Right forelimb (tissue), 1 donor: Measurements from ENCODE around the gene FAM168A.

Experiments used
- DNase-seq: peaks from one replicate; pipeline ENCODE4 v3.0.0-alpha.2; 2018

Gene FAM168A

DNA sequence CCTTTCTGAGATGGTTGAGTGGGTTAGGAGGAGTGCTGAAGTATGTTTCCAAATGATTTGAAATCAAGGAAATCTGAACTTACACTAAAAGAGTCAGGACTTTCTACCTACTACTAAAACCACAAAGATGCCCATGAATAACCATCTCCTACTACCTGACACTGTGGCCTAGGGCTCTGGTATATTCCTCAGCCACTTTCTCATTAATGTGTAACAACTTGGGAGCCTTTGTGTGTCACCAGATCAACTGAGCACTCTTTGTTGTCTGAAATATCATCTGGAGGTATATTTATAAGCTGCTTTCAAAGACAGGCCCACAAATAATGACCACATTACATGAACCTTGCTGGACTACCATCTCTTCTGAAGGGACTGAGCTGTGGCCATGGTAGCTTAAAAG, 177.8 kb downstream of the FAM168A start:
- DNase-seq = no peak

DNA sequence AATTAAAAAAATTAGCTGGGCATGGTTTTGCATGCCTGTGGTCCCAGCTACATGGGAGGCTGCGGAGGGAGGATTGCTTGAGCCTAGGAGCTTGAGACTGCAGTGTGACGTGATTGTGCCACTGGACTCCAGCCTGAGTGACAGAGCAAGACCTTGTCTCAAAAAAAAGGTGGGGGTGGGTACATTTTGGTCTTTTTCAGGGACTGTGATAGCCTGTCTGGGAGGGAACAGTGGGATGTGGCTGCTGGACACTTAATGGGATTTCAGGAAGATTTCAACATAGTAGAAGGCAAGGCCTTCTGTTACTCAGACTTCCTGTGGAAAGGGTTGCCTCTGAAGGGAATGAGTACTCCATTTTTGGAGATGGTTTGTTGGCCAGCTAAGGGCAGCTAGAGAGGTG, 181.1 kb downstream of the FAM168A start:
- no peak for DNase-seq

- no peak for DNase-seq
Observed at GRCh38 chr11:73415854-73416615, 181.9 kb downstream of the FAM168A start.

DNA sequence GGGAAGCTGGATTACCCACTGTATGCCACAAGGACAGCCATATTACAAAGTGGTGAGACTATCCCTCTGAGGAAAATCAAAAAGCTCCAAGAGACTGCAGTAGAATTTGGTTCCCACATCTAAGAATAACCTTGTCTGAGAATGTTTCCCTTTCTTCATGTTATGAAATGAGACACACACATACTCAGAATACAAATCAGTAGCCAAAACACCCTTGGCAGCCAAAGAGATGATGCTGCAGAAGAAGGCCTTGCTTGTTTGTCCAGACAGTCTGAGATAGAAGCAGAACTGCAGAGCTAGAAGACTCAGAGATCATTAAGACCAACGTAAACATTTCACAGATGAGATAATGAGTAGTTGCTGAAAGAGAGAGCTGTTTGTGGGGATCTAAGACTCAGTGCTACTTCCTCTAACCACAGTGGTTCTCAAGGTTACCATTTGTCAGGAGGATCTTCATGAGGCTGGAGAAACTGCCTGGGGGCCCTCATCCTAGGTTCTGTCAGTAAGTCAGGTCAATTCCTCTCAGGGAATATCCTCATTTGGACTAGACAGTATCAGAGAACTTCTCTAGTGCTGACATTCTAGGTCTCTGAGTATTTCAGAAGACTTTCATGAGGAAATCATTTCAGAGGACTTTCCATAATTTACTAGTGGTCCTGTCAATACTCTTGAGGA, 182.8 kb downstream of the FAM168A start:
- no peak for DNase-seq

DNA sequence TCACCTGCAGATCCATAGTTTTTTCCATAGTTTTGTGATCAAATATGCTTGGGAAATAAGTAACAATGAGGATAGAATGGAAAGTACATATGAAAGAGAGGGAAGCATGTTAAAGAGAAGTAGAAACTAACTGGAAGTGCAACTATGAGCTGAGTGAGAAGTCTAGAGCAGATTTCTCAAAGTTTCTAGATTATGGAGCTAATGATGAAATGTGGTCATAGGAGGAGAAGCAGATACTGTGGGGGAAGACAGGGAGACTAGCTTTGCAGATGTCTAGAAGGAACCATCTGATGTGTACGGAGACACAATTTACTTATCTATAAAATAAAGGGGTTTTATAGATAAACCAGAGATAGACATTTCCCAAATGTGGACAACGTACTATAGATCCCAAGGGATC, 184.7 kb downstream of the FAM168A start:
- no peak for DNase-seq

DNA sequence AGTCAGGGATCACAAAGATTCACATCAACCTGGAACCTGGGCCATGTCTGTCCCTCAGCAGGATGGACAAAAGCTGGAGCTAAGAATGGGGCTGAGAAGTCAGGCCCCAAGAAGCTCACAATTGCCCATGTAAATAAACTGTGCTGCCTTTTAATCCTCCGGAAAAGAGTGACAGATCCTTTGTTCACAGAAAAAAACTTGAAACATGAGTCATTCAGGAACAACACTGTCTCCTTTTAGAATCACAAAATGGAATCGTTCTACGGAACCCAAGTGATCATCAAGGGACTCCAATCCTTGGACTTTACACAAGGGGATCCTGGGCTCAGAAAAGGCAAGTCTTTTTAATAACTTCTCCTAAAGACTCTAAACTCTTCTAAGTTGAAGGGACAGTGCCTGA, 185.6 kb downstream of the FAM168A start:
- DNase-seq = no peak

GRCh38 chr11:73411031-73411430, 186.9 kb downstream of the FAM168A start:
- DNase-seq = no peak

GRCh38 chr11:73410627-73411026, 187.3 kb downstream of the FAM168A start:
- DNase-seq = no peak

DNA sequence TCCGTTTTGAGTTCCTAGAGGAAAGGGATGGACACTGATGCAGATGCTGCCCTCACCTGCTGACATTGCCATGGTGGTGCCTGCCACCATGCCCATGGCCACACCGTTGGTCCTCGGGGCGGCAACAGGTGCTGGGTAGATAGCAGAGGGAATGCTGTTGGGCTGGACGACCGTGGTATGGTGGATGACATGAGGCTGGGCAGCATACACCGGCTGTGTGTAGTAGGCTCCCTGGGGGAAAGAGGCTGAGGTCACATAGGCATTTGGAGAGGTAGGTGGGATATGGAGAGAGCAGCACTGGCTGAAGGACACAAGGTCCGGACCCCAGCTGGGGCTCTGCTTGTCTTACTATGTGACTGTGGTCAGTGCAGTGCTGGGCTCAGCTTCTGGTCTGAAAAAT, 188.5 kb downstream of the FAM168A start:
- DNase-seq = no peak

DNA sequence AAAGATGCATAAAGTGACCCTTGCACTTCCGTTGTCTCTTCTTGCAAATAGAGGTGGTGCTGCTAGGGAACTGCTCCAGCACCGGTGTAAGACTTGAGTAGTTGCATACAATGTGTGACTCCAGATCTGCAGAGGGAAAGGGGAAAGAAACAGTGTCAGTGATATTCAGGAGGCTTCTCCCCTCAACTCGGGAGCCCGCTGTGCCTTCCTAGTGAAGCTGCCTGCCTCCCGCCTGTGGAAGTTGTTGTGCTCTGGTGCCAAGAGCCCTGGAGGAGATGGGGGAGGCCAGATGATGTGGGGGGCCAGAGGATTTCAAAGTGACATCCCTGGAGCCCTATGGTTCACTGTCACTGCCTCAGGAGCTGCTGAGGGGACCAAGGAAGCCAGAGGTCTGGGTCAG, 191.3 kb downstream of the FAM168A start:
- no peak for DNase-seq

GRCh38 chr11:73406131-73406530, 191.8 kb downstream of the FAM168A start:
- no peak for DNase-seq

- no peak for DNase-seq
Observed at GRCh38 chr11:73405146-73405510, 192.8 kb downstream of the FAM168A start.

- no peak for DNase-seq
Observed at GRCh38 chr11:73404506-73405145, 193.3 kb downstream of the FAM168A start.

- no peak for DNase-seq
Observed at GRCh38 chr11:73404048-73404447, 193.9 kb downstream of the FAM168A start.

DNA sequence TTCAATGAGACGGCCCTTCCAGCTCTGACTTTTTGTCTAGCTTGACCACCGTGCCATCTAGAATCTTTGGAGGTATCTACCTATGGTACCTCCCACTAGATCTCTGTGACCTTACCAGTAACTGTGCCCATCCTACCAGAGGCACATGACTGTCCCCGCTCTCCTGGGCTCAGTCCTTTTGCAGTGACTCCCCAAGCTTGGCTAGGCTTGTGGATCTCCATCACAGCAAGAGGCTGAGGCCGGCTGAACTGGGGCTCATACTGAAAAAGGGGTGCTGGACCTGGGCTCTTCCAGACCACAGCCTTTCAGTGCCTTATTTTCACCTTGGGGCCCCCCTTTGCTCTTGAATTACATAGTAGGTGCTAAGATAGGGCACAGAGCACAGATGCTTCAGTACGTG, 194.4 kb downstream of the FAM168A start:
- DNase-seq = no peak

- no peak for DNase-seq
Observed at GRCh38 chr11:73402834-73403185, 195.1 kb downstream of the FAM168A start.

DNA sequence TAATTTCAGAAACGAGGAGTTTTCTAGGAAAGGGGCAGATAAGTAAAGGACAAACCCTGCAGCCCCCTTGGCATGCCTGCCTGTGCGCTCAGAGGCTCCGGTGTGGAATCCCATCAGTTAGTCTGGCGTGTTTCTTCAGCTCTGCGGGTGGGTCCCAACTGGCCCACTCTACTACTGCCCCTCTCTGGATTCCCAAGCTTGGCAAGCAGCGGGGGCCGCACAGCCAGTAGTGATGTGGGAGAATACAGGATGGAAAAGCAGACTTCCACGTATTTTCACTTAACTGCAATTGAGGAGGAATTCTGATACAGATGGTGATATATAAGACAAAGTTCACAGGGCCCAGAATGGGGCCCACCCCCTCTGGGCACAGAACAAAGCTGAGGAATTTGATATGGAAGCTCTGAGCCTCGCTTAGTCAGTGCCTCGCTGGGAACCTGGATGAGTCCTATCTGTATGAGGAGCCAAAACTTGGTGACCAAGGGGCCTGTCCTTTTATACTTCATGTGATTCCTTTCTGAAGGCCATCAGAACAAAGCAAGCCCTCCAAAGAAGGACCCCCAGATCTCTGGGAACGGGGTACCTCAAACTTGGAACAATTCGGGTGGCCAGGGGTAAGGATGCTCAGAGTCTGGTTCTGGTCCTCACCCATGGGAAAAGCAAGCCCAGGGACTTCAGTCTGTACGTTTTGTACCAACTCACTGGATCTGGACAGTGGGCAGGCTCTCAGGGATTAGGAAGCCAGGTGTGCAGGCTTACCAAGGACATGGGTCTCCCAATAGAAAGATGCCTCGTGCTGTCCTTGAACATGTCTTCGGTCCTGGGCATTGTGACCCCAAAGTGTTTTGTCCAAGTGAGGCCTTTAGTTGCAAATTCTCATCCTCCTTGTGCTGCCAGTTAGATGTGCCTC, 195.7 kb downstream of the FAM168A start:
- DNase-seq = no peak

GRCh38 chr11:73401217-73401923, 196.5 kb downstream of the FAM168A start:
- DNase-seq = no peak

GRCh38 chr11:73400293-73400692, 197.6 kb downstream of the FAM168A start:
- DNase-seq = no peak

GRCh38 chr11:73399636-73400035, 198.3 kb downstream of the FAM168A start:
- DNase-seq = no peak

DNA sequence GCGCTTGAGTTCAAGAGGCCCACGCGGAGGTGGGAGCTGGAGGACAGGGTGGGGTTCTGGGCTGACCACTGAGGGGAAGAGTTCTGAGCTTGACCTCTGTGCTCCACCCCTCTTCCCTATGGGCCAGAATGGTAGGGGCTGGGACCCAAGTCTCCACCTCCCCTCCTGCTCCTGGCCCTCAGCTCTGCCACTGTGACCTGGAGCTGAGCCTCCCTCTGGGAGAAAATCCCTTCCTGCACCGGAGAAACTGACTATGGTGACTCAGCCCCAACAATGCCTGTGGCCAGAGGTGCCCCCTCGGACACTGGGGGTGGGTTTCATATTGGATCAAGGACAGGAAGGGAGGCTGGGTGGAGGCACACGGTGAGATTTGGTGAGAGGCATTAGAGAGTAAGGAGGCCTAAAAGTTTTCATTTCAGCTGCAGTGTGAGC, 198.7 kb downstream of the FAM168A start:
- no peak for DNase-seq

- DNase-seq = no peak
Observed at GRCh38 chr11:73398721-73399120, 199.2 kb downstream of the FAM168A start.

DNA sequence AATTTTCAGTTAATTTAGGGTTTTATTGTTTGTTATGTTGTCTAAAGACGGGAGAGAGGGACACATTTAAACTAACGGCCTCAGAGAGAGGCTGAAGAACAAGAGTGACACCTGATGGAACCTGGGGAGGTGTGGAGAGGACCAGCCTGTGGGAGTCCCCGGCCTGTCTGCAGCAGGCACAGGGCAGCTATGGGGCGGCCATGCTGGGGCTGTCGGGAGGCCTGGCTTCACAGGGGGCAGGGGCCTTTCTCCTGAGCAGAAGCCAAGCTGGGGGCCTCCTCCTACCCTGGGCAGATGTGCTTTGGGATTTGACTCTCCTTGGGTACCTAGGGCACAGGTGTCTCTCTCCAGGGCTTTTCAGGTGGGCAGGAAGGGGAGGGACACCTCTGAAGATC, 199.8 kb downstream of the FAM168A start:
- DNase-seq = no peak
